ENCODE measurements around the gene TBC1D19.

TBC1D19 gene

GRCh38 chr4:26772096-26772873 is 188.4 kb downstream of the TBC1D19 start:
- in situ Hi-C loops (cut with MboI; ENCODE audit: low sequenced_read_pairs) = no loop called here

DNA sequence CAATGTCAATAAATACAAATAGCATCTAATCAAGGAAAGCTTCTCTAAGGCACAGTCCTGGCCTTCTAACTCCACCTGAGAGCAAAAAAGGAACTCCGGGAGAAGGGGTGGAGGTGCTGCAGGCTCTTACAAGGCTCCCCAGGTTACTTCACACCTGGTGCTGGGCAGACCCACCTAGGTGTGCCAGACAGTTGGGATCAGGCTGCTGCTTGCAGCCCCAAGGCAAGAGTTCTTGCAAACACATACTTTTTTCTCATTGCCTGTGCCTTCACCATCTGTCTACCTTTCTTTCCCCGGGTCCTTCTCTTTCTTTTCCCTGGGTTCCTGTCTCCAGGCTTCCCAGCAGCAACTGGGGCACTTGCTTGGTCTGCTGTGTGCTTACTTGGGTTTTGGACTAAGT is 195.3 kb downstream of the TBC1D19 start:
- in situ Hi-C loops (cut with MboI; ENCODE audit: low sequenced_read_pairs) = no loop called here

DNA sequence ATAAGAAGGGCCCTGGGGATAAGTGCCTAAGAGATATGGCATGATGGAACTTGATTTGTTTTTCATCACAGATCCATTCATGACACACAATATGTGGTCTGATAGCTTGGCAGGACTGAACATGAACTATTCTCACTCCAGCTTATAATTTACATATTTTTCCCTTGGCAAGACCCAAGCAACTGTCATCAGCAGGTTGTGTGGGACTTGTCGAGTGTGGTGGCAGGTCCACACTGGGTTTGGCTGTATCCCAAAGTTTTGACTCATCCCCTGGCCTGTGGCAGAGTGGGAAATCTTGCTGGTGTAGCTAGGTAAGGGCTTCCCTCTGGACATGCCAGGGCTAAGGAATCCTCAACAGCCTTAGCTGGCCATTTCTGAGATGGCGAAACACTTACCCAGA is 195.8 kb downstream of the TBC1D19 start:
- in situ Hi-C loops (cut with MboI; ENCODE audit: low sequenced_read_pairs) = no loop called here

GRCh38 chr4:26780539-26780938 is 196.7 kb downstream of the TBC1D19 start:
- in situ Hi-C loops (cut with MboI; ENCODE audit: low sequenced_read_pairs) = no loop called here

DNA sequence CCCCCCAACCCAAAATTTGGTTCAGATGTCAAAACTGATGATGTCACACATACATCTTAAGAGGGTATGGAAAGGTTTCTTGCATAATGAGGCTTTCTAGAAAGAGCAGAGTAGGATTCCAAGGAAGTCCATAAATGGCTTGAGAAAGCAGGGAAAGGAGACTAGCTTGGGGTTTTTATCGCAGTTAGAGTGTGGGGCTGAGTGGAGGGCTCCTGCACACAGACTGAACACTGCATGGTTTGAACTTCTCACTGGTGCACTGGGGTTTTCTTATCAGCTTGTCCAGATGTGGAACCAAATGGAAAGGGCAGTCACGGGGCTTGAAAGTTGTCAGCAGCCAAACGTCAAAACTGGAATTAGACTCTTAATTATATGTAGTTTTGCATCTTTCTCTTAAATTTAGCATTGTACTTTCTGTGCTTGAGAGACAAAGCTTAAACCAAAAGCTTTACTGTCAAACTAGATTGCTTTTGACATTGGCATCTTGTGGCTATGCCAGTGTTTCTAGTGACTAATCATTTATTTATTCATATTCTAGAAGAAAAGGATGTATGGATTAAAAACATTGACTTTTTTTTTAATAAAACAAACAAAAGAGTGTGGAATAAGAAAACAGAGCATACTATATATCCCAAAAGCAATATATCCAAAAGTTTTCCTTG is 198.4 kb downstream of the TBC1D19 start:
- in situ Hi-C loops (cut with MboI; ENCODE audit: low sequenced_read_pairs) = no loop called here

GRCh38 chr4:26782830-26783202 is 198.9 kb downstream of the TBC1D19 start:
- in situ Hi-C loops (cut with MboI; ENCODE audit: low sequenced_read_pairs) = no loop called here

GRCh38 chr4:26784207-26784865 is 200.5 kb downstream of the TBC1D19 start:
- in situ Hi-C loops (cut with MboI; ENCODE audit: low sequenced_read_pairs) = no loop called here

DNA sequence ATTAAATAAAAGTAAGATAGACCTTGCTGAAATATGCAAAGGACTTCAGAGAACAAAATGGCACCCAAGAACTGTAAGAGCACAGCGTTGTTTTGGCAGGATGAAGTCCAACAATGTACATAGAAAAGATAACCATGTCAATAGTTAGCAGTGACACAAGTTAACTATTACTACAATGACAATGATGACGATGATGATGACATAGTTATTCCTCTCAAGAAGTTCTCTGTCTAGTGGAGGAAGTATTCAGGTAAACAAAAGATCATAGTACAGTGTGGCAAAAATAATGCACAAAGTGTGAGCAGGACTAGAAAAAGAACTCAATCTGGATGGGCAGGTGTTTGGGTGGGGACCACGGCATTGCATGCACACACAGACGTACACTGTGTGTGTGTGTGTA is 201.4 kb downstream of the TBC1D19 start:
- in situ Hi-C loops (cut with MboI; ENCODE audit: low sequenced_read_pairs) = no loop called here

GRCh38 chr4:26785810-26786209 is 201.9 kb downstream of the TBC1D19 start:
- in situ Hi-C loops (cut with MboI; ENCODE audit: low sequenced_read_pairs) = no loop called here

- in situ Hi-C loops (cut with MboI; ENCODE audit: low sequenced_read_pairs) = no loop called here
These were observed 203.0 kb downstream of the TBC1D19 start for GRCh38 chr4:26786916-26787315.

DNA sequence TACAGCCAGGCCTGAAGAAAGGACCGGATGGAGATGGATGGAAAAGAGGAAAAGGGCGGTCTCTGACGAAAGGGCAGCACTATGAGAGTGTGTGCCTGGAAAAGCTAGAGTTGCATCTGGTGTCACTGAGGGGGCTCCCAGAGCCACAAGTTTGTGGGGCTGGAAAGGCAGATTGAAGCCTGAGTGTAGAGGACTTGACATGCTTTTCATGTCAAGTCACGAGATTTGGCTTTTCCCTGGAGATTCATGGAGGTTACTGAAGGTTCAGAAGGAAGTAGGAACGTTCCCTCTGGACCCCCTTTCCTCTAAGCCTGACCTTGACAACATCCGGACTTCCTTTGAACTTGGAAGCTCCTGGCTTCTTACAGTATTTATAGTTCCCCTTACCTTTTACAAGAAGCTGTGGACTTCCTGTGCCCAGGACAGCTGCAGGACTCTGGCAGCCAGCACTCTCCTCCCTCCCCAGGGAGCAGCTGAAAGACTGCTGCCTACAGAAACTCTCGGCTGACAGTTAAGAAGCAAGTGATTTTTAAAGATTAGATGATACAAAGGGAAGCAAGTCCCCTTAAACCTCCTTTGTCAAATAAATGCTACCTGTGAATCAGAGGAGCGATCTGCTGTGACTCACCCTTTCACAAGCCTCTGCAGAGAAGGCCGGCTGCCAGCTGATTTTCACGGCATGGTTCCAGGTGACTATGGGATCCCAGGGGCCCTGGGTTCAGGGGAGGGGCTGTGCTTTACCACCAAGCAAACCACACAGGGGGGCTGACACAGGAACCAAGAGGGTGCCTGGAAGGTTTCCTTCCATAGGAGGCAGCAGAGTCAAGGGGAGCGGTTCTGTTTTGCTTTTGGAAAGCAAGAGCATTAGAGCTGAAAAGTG is 203.8 kb downstream of the TBC1D19 start:
- in situ Hi-C loops (cut with MboI; ENCODE audit: low sequenced_read_pairs) = no loop called here

- in situ Hi-C loops (cut with MboI; ENCODE audit: low sequenced_read_pairs) = no loop called here
These were observed 204.5 kb downstream of the TBC1D19 start for GRCh38 chr4:26788341-26788733.

- in situ Hi-C loops (cut with MboI; ENCODE audit: low sequenced_read_pairs) = no loop called here
These were observed 205.3 kb downstream of the TBC1D19 start for GRCh38 chr4:26789208-26789607.

DNA sequence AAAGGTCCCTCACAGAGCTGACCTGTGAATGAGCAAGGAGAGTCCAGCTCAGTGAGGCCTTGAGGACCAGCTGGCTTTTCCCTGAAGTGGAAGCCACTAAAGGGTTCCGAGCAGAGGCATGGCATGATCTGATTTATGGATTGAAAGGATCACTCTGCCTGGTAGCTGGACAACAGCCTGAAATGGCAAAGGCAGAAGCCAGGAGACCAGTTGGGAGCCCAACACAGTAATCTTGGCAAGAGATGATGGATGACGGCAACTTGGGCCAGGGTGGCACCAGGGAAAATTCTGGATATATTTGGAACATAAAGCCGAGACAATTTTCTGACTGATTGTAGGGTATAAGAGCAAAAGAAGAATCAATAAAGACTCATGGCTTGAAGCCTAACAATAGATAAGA is 207.5 kb downstream of the TBC1D19 start:
- in situ Hi-C loops (cut with MboI; ENCODE audit: low sequenced_read_pairs) = no loop called here

DNA sequence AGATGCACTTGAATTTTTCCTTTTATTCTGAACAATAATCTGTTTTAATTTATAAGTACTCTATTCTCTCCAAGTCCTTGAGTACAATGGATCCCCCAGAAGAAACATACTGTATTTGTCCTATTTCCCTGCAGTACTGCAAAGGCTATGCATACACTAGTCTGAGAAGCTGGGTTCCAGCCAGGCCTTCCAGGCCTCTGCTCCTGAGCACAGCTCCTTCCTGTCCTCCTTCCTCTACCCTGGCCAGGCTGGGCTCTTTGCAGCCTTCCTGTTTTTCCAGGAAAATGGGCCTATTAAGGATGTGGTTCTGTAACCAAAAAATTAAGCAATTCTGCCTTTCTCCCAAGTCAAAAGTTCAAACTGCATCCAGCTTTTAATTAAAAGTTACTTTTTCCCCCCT is 208.8 kb downstream of the TBC1D19 start:
- in situ Hi-C loops (cut with MboI; ENCODE audit: low sequenced_read_pairs) = no loop called here

DNA sequence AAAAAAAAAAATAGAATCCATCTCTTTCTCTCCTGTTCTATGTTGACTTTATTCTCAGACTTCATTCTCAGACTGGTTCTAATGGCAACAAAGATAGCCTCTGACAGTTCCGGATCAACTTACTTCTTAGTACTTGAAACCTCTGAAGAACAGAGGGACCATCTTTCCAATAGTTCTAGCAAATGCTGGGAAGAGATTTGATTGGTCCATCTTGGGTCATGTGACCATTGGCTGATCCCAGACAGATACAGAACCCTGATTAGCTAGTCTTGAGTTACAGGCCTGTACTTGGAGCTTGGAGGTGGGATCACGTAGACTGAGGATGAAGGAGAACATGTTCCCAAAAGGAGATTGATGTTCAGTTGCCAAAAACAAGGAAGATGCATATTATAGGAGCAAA is 209.9 kb downstream of the TBC1D19 start:
- in situ Hi-C loops (cut with MboI; ENCODE audit: low sequenced_read_pairs) = no loop called here

GRCh38 chr4:26796081-26796480 is 212.2 kb downstream of the TBC1D19 start:
- in situ Hi-C loops (cut with MboI; ENCODE audit: low sequenced_read_pairs) = no loop called here

GRCh38 chr4:26802790-26803189 is 218.9 kb downstream of the TBC1D19 start:
- in situ Hi-C loops (cut with MboI; ENCODE audit: low sequenced_read_pairs) = no loop called here

- in situ Hi-C loops (cut with MboI; ENCODE audit: low sequenced_read_pairs) = no loop called here
These were observed 219.5 kb downstream of the TBC1D19 start for GRCh38 chr4:26803211-26803861.

DNA sequence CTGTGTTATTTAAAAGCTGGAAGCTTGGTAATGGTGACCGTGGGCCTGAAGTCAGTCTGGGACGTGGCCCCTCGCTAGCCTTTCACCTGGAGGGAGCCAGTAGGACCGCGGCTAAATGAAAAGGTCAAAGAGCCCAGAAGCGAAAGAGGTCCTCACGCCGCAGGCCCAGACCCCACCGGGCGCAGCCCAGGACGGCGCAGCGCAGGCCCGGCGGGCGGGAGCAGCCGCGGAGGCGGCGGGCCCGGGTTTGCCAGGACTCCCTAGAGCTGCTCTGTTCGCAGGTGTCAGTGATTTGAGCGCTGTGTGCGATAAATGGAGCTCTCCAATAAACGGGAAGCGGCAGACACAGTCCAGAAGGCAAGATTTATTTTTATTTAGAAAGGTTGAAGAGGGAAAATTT is 220.6 kb downstream of the TBC1D19 start:
- in situ Hi-C loops (cut with MboI; ENCODE audit: low sequenced_read_pairs) = no loop called here

DNA sequence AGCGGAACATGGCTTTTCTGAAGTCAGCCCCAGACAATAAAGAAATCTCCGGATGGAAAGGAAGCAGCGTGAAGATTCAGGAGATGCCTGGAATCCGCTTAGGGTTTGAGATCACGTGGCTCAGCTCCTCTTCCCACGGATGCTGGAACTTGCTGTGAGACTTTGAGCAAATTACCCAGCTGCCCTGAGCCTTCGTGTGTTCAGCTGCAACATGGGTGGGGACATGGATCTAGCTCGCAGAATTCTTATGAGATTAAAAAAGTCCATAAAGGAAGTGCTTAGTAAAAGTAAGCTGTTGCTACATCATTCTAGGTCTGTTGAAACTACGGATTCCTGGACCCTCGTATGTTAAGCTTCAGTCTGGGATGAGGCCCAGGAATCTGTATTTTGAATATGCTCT is 221.0 kb downstream of the TBC1D19 start:
- in situ Hi-C loops (cut with MboI; ENCODE audit: low sequenced_read_pairs) = no loop called here

All from HL-60/S4 treated with phorbol 12-myristate 13-acetate at 8.2 ng/mL for 4 days and 3 days (cell line).